HUES48 (cell line): ENCODE data around the gene UQCRQ.

Source experiments
- H3K27ac ChIP-seq: one replicate; pipeline ENCODE4 v1.7.0; 2013; ENCODE audit warnings: low read depth, low read length, inconsistent platforms
- H3K27me3 ChIP-seq: 2 replicates; pipeline ENCODE4 v1.6.1; 2013; ENCODE audit warnings: mild to moderate bottlenecking, low read length; ENCODE audit not compliant: control insufficient read depth, insufficient read depth
- H3K36me3 ChIP-seq: 2 replicates; pipeline ENCODE4 v1.6.1; 2013; ENCODE audit warnings: low read length; ENCODE audit not compliant: control insufficient read depth, insufficient read depth
- H3K4me1 ChIP-seq: 2 replicates; pipeline ENCODE4 v1.6.1; 2013; ENCODE audit warnings: mild to moderate bottlenecking, low read length; ENCODE audit not compliant: control insufficient read depth, insufficient read depth
- H3K4me3 ChIP-seq: 2 replicates; pipeline ENCODE4 v1.5.1; 2013; ENCODE audit warnings: mild to moderate bottlenecking, low read depth, low read length
- H3K9ac ChIP-seq: 2 replicates; pipeline ENCODE4 v1.6.1; 2013; ENCODE audit warnings: mild to moderate bottlenecking, low read depth, low read length, moderate library complexity
- H3K9me3 ChIP-seq: 2 replicates; pipeline ENCODE4 v1.6.1; 2013; ENCODE audit warnings: low read length; ENCODE audit not compliant: control insufficient read depth, insufficient read depth

UQCRQ gene

GRCh38 chr5:132889501-132889900 is 23.1 kb downstream of the UQCRQ start:
- Histone ChIP-seq H3K27me3 (no peaks in the 10 kb centered on the region), H3K9ac (no peak overlapping the region), H3K36me3 (peaks cover 95% of the 10 kb centered on the region), H3K27ac (no peak overlapping the region), H3K9me3 (no peaks in the 10 kb centered on the region), H3K4me3 (no peak overlapping the region), H3K4me1 (no peaks in the 10 kb centered on the region)

GRCh38 chr5:132890817-132891216 is 24.4 kb downstream of the UQCRQ start:
- H3K9me3 ChIP-seq: no peaks in the 10 kb centered on the region

GRCh38 chr5:132895719-132896305 is 29.4 kb downstream of the UQCRQ start:
- H3K4me1 ChIP-seq: no peaks in the 10 kb centered on the region
- no peaks in the 10 kb centered on the region for H3K9me3 ChIP-seq
- no peak overlapping the region for H3K27ac ChIP-seq
- no peak overlapping the region for H3K4me3 ChIP-seq
- no peaks in the 10 kb centered on the region for H3K27me3 ChIP-seq
- H3K36me3 ChIP-seq: peaks cover 93% of the 10 kb centered on the region
- H3K9ac ChIP-seq: no peak overlapping the region

More at GRCh38 chr5:132890817-132891216, 24.4 kb downstream of the UQCRQ start:
- peaks cover 96% of the 10 kb centered on the region for H3K36me3 ChIP-seq
- no peaks in the 10 kb centered on the region for H3K4me1 ChIP-seq
- no peak overlapping the region for H3K9ac ChIP-seq
- no peak overlapping the region for H3K4me3 ChIP-seq
- no peaks in the 10 kb centered on the region for H3K27me3 ChIP-seq
- no peak overlapping the region for H3K27ac ChIP-seq

- no peaks in the 10 kb centered on the region for H3K4me1 ChIP-seq
- H3K9me3 ChIP-seq: no peaks in the 10 kb centered on the region
- no peak overlapping the region for H3K9ac ChIP-seq
- peaks cover 93% of the 10 kb centered on the region for H3K36me3 ChIP-seq
- H3K4me3 ChIP-seq: no peak overlapping the region
- H3K27ac ChIP-seq: no peak overlapping the region
- no peaks in the 10 kb centered on the region for H3K27me3 ChIP-seq
Measured at GRCh38 chr5:132896685-132897084, 30.2 kb downstream of the UQCRQ start.

GRCh38 chr5:132898094-132898493 is 31.7 kb downstream of the UQCRQ start:
- no peaks in the 10 kb centered on the region for H3K9me3 ChIP-seq
- peaks cover 91% of the 10 kb centered on the region for H3K36me3 ChIP-seq
- no peak overlapping the region for H3K4me3 ChIP-seq
- no peak overlapping the region for H3K27ac ChIP-seq
- H3K9ac ChIP-seq: no peak overlapping the region
- H3K27me3 ChIP-seq: no peaks in the 10 kb centered on the region
- no peaks in the 10 kb centered on the region for H3K4me1 ChIP-seq

- Histone ChIP-seq H3K27ac (no peak overlapping the region), H3K27me3 (no peaks in the 10 kb centered on the region), H3K36me3 (peaks cover 71% of the 10 kb centered on the region), H3K9ac (no peak overlapping the region), H3K9me3 (no peaks in the 10 kb centered on the region), H3K4me1 (no peaks in the 10 kb centered on the region), H3K4me3 (no peak overlapping the region)
Measured at GRCh38 chr5:132901036-132901435, 34.6 kb downstream of the UQCRQ start.

- H3K36me3 ChIP-seq: peaks cover 64% of the 10 kb centered on the region
- H3K9me3 ChIP-seq: no peaks in the 10 kb centered on the region
- H3K4me3 ChIP-seq: no peak overlapping the region
- no peak overlapping the region for H3K9ac ChIP-seq
- H3K27ac ChIP-seq: no peak overlapping the region
- no peaks in the 10 kb centered on the region for H3K4me1 ChIP-seq
- H3K27me3 ChIP-seq: no peaks in the 10 kb centered on the region
Measured at GRCh38 chr5:132901730-132902129, 35.3 kb downstream of the UQCRQ start.

GRCh38 chr5:132905938-132906337 is 39.5 kb downstream of the UQCRQ start:
- no peak overlapping the region for H3K27ac ChIP-seq
- H3K4me1 ChIP-seq: peaks cover 8% of the 10 kb centered on the region; the same call in 1 of the 2 replicates
- no peaks in the 10 kb centered on the region for H3K9me3 ChIP-seq
- H3K27me3 ChIP-seq: no peaks in the 10 kb centered on the region
- H3K36me3 ChIP-seq: peaks cover 35% of the 10 kb centered on the region
- no peak overlapping the region for H3K4me3 ChIP-seq
- no peak overlapping the region for H3K9ac ChIP-seq

GRCh38 chr5:132907161-132907560 is 40.7 kb downstream of the UQCRQ start:
- no peak overlapping the region for H3K9ac ChIP-seq
- H3K36me3 ChIP-seq: peaks cover 37% of the 10 kb centered on the region
- H3K27me3 ChIP-seq: no peaks in the 10 kb centered on the region
- H3K27ac ChIP-seq: no peak overlapping the region
- no peak overlapping the region for H3K4me3 ChIP-seq
- H3K4me1 ChIP-seq: peaks cover 8% of the 10 kb centered on the region; the same call in 1 of the 2 replicates
- no peaks in the 10 kb centered on the region for H3K9me3 ChIP-seq

- H3K9me3 ChIP-seq: no peaks in the 10 kb centered on the region
- H3K27ac ChIP-seq: no peak overlapping the region
- H3K9ac ChIP-seq: no peak overlapping the region
- peaks cover 8% of the 10 kb centered on the region; the same call in 1 of the 2 replicates for H3K4me1 ChIP-seq
- no peaks in the 10 kb centered on the region for H3K27me3 ChIP-seq
- H3K36me3 ChIP-seq: peaks cover 37% of the 10 kb centered on the region
- H3K4me3 ChIP-seq: no peak overlapping the region
Measured at GRCh38 chr5:132909702-132910101, 43.3 kb downstream of the UQCRQ start.

GRCh38 chr5:132915681-132916080 is 49.2 kb downstream of the UQCRQ start:
- Histone ChIP-seq H3K27me3 (no peaks in the 10 kb centered on the region), H3K4me1 (no peaks in the 10 kb centered on the region), H3K9me3 (no peaks in the 10 kb centered on the region), H3K27ac (no peak overlapping the region), H3K9ac (no peak overlapping the region), H3K36me3 (peaks cover 39% of the 10 kb centered on the region), H3K4me3 (no peak overlapping the region)
